Caco-2 (cell line): ENCODE data around the gene THOC6. TPM values are rescaled to one million over a fixed set of nuclear protein-coding genes. Genes with fewer than 3 reads are reported as not detected.

Experiments
- BruUV-seq: library from RNA; stranded (reverse); fragments of 400-500 nt; replicated peaks from 2 replicates; lab custom pipeline; 2021; lab: Mats Ljungman, UMichigan
- CTCF ChIA-PET: fragments of 300-600 bp; sonication (Branson Sonifier 250); formaldehyde crosslinking; loops from one replicate; lab custom pipeline; 2022; ENCODE audit warnings: antibody characterized with exemption; lab: Charles Lee
- POLR2A ChIA-PET: fragments of 300-600 bp; sonication (Branson Sonifier 250); formaldehyde crosslinking; loops from one replicate; lab custom pipeline; 2022; ENCODE audit warnings: antibody characterized with exemption; lab: Charles Lee
- DNase-seq, 2 experiments: peaks; one replicate each; pipeline versions ENCODE4 v3.0.0 to v3.0.0-alpha.2; 2020 to 2022
- H3K27me3 ChIP-seq: replicated peaks from 2 replicates; pipeline ENCODE4 v1.6.0; 2011; ENCODE audit warnings: low read length; ENCODE audit not compliant: control insufficient read depth, insufficient read depth
- H3K36me3 ChIP-seq: 2 replicates; pipeline ENCODE4 v1.5.1; 2011; ENCODE audit warnings: low read length; ENCODE audit not compliant: control insufficient read depth, insufficient read depth
- H3K4me1 ChIP-seq: fragments of 250-450 bp; sonication (Bioruptor Pico); 2 replicates; pipeline ENCODE4 v1.5.1; 2020; ENCODE audit warnings: mild to moderate bottlenecking
- H3K4me3 ChIP-seq: 2 replicates; pipeline ENCODE4 v1.5.1; 2011; ENCODE audit warnings: low read depth, mild to moderate bottlenecking, control low read depth, low read length
- H3K9me3 ChIP-seq: fragments of 250-450 bp; sonication (Bioruptor Pico); 2 replicates; pipeline ENCODE4 v1.5.1; 2020; ENCODE audit warnings: mild to moderate bottlenecking, moderate library complexity
- H3K27ac Mint-ChIP-seq: one replicate; pipeline ENCODE4 v1.8.0; 2022; ENCODE audit warnings: mixed read lengths; ENCODE audit not compliant: unreplicated experiment
- H3K27me3 Mint-ChIP-seq: one replicate; pipeline ENCODE4 v1.8.0; 2022; ENCODE audit warnings: mixed read lengths; ENCODE audit not compliant: insufficient read depth, unreplicated experiment
- H3K36me3 Mint-ChIP-seq: one replicate; pipeline ENCODE4 v1.8.0; 2022; ENCODE audit warnings: mild to moderate bottlenecking, mixed read lengths; ENCODE audit not compliant: insufficient read depth, unreplicated experiment
- H3K4me1 Mint-ChIP-seq: one replicate; pipeline ENCODE4 v1.8.0; 2022; ENCODE audit warnings: low read depth, mixed read lengths; ENCODE audit not compliant: unreplicated experiment
- H3K4me3 Mint-ChIP-seq: one replicate; pipeline ENCODE4 v1.8.0; 2022; ENCODE audit warnings: mild to moderate bottlenecking, moderate library complexity, mixed read lengths; ENCODE audit not compliant: unreplicated experiment
- H3K9me3 Mint-ChIP-seq: one replicate; pipeline ENCODE4 v1.8.0; 2022; ENCODE audit warnings: mixed read lengths; ENCODE audit not compliant: unreplicated experiment
- intact Hi-C: fragments of 100-400 bp; cut with micrococcal nuclease; formaldehyde crosslinking; loops from one replicate; pipeline ENCODE4 v1.10.0; 2022; ENCODE audit not compliant: unreplicated experiment
- total RNA-seq: library from RNA; stranded (reverse); gene quantifications from 2 replicates; pipeline ENCODE4 v1.2.3, GENCODE V29; 2022
- TF ChIP-seq, protein P1 (sequence below), 2 experiments: fragments of 200-600 bp in 1 of 2; IDR thresholded peaks; 1 replicate in 1 of 2; 2 replicates in 1 of 2; pipeline versions ENCODE4 v1.5.1 to v1.8.0; 2011 to 2022; ENCODE audit warnings: antibody characterized with exemption in 1 of 2, control low read depth in 1 of 2, inconsistent platforms in 1 of 2, low read depth in 1 of 2, low read length in 1 of 2, mild to moderate bottlenecking in 1 of 2, moderate library complexity in 1 of 2; ENCODE audit not compliant: insufficient read depth in 1 of 2, severe bottlenecking in 1 of 2, unreplicated experiment in 1 of 2

Gene THOC6
- total RNA-seq, 1 experiment from 2014 or later, result 48.0 TPM

DNA sequence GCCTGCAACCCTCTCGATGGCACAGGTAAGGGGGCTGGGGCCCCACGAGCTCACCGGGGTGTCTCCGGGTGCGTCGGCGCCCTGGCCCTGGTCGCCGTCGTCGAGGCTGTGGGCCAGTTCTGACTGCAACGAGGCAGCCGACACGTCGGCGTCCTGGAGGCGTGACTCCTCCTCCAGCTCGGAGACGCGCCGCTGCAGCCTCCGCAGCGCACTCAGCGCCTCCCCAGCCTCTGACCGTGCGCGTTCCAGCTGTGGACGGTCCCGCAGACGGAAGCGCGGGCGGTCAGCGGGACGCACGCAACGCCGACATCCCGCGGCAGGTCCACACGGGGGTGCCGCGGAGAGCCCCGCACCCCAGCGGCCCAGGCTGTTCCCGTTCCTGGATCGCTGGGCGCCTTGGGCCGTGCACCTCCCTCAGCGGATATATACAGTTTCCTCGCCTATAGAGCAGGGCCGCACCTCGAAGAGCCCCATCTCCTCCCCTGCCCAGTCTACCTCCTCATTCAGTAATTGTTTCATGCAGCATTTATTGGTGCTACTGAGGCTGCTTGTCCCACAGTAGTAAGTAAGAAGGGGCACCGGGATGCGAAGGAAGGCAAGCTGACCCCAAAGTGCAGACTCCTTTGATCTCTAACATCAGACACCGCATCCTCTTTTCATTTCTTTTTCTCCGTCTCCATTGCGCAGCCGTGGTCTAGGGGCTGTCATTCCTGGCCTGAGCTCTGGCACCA lies 5.8 kb downstream of the THOC6 start:
- no peak for DNase-seq
- Mint-ChIP-seq H3K9me3 (no peaks in the 10 kb centered on the region), H3K4me1 (peaks cover 7% of the 10 kb centered on the region), H3K4me3 (peak overlapping the region; percentile 12), H3K27me3 (no peaks in the 10 kb centered on the region), H3K27ac (peak overlapping the region; percentile 57), H3K36me3 (peaks cover 49% of the 10 kb centered on the region)
- ChIA-PET POLR2A (no interaction called here), CTCF (interaction anchor here (2.5 to 2.9 kb wide), 3 partner anchors 8 to 100 kb away, joined by 14 to 33 read pairs (median 16); partner anchors contain the start of gene TNFRSF12A)
- Histone ChIP-seq H3K36me3 (peaks cover 6% of the 10 kb centered on the region), H3K4me1 (peaks cover 7% of the 10 kb centered on the region), H3K4me3 (no peak overlapping the region), H3K9me3 (no peaks in the 10 kb centered on the region), H3K27me3 (no peaks in the 10 kb centered on the region)
- BruUV-seq, result no TSS peak
- TF ChIP-seq, protein P1, sequence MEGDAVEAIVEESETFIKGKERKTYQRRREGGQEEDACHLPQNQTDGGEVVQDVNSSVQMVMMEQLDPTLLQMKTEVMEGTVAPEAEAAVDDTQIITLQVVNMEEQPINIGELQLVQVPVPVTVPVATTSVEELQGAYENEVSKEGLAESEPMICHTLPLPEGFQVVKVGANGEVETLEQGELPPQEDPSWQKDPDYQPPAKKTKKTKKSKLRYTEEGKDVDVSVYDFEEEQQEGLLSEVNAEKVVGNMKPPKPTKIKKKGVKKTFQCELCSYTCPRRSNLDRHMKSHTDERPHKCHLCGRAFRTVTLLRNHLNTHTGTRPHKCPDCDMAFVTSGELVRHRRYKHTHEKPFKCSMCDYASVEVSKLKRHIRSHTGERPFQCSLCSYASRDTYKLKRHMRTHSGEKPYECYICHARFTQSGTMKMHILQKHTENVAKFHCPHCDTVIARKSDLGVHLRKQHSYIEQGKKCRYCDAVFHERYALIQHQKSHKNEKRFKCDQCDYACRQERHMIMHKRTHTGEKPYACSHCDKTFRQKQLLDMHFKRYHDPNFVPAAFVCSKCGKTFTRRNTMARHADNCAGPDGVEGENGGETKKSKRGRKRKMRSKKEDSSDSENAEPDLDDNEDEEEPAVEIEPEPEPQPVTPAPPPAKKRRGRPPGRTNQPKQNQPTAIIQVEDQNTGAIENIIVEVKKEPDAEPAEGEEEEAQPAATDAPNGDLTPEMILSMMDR (IDR thresholded peaks at IDR 0.05; ENCODE audit: insufficient read depth in 1 of 2, low read depth in 1 of 2, low read length in 1 of 2, severe bottlenecking in 1 of 2, unreplicated experiment in 1 of 2), result no peak
- intact Hi-C loops, result no loop called here

DNA sequence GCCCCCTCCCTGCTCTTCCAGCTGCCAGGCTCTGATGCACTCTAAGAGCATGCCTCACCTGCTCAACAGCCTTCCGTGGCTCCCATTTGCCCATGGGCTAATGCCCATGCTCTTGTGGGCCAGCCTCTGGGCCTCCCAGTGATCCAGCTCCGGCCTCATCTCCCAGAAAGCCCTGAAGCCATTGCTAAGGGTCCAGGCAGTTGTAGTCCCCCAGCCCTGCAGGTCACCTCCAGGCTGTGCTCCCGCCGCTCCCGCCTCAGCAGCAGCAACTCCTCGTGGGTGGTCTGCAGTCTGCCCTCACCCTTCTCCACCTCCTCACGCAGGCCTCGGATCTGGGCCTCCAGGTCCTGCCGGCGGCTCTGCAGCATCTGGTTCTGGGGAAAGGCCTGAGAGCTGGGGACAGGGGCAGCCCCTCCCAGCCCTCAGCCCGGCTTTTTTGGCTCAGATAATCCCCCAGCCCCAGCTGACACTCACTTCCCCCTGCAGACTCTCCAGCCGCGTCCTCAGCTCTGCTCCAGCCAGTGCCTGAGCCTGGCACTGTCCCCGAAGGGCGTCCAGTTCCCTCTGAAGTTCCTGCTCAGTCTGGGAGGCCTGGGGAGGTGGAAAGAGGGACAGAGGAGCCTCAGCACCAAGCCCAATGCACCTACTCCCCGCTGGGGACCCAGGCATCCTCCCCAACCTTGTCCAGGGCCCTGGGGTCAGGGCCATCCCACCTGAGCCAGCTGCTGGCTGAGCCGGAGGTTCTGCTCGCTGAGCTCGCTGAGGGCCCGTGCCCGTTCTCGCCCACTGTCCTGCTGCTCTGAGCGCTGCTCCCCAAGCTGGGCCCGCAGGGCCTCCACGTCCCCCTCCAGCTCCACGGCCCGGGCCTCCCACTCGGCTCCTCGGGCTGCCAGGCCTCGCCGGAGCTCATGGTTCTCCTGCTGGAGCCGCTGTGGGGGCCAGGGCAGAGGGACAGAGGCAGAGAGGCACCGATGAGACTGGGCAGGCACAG lies 6.7 kb downstream of the THOC6 start:
- peak overlapping the region; percentile 57 for H3K27ac Mint-ChIP-seq
- H3K4me3 Mint-ChIP-seq, result peak overlapping the region; percentile 12

More for the DNA sequence above, 6.7 kb downstream of the THOC6 start:
- no TSS peak for BruUV-seq
- Histone ChIP-seq H3K4me3 (no peak overlapping the region), H3K4me1 (peaks cover 7% of the 10 kb centered on the region), H3K27me3 (no peaks in the 10 kb centered on the region), H3K36me3 (peaks cover 6% of the 10 kb centered on the region), H3K9me3 (no peaks in the 10 kb centered on the region)
- intact Hi-C loops, result no loop called here
- ChIA-PET CTCF (interaction anchor here (0.5 to 2.9 kb wide), 12 partner anchors 9 to 662 kb away, joined by 3 to 33 read pairs (median 6); partner anchors contain the start of genes TNFRSF12A and ZNF205), POLR2A (no interaction called here)
- TF ChIP-seq, protein P1 (IDR thresholded peaks at IDR 0.05; ENCODE audit: insufficient read depth in 1 of 2, low read depth in 1 of 2, low read length in 1 of 2, severe bottlenecking in 1 of 2, unreplicated experiment in 1 of 2), result no peak
- peaks cover 41% of the 10 kb centered on the region for H3K36me3 Mint-ChIP-seq
- no peak for DNase-seq
- peaks cover 7% of the 10 kb centered on the region for H3K4me1 Mint-ChIP-seq
- no peaks in the 10 kb centered on the region for H3K27me3 Mint-ChIP-seq
- no peaks in the 10 kb centered on the region for H3K9me3 Mint-ChIP-seq
